Hematopoietic multipotent progenitor cell treated with erythropoietin and hydrocortisone succinate and interleukin-3 and kit ligand, for 4 days (in vitro differentiated cells): ENCODE data around the gene LEMD2.
A peak's percentile ranks its signal among the peaks of the same experiment; 100 is the strongest.

Experiments used
- DNase-seq: peaks from one replicate; pipeline ENCODE4 v3.0.0-alpha.2; 2015

The LEMD2 gene

GRCh38 chr6:33791620-33792019 is 2.7 kb upstream of the LEMD2 start:
- DNase-seq, result no peak

GRCh38 chr6:33790910-33791309 is 2.0 kb upstream of the LEMD2 start:
- DNase-seq, result no peak

DNA sequence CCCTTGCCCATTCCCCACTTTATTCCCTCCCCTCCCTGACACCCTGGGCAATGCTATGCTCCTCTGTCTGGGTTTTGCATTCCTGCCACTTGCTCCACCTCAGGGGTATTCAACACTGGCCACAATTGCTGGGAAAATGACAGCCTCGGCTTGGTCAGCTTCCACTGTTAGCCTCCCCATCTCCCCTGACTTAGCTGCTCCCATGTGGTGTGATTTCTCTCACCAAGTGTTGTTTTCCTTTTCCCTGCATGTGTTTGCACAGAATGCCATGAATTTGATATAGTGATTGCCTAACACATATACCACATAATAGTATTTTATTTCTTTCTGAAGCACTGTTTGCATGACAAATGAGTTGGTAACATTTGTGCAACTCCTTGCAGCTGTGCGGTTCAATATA is 1.4 kb upstream of the LEMD2 start:
- DNase-seq, result no peak

DNA sequence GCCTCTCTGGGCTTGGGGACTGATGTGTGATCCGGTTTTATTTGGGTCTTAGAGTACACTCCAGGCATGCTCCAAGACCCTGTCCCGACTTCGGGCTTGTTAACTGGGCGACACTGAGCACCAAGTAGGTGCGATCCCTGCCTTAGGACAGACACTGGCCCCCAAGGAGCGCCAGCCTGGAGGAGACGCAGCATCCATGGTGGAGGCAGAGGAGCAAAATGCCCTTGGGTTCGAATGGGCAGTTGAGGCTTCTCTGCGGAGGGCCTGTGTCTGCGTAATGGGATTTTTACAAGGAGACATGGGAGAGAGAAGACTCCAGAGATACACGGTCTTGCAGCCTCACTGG is 593 bp upstream of the LEMD2 start:
- DNase-seq, result no peak

DNA sequence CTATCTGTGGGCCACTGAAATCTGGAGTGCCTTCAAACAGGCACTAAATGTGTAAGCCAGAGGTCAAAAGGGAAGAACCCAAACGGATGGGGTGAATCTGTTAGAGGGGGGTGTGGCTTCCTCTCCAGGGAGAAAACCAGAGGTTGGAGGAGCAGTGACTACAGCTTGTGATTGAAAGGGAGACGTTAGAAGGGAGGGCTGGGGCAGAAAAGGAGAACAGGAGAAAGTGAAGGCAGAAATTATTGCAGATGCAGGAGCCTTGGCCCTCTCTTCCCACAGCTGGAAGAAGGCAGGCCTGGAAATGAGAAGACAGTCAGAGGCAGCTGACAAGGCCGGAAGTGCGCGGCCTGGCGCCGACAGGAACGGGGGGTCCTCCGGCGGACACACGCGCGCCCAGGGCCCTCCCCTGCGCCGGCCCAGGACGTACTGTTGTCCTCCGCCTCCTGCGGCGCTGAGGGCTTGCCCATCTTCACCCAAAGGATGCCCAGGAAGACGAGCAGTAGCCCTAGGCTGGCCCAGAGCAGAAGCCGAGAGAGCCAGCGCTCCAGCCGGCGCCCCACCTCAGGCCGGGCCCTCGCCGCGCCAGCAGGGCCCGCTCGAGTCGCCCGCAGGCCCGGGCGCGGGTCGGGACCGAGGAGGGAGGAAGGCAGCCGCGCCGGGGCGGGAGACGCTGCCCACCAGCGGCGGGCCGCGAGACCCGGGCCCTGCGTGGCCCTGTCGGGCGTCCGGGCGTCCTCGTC is 806 bp downstream of the LEMD2 start:
- peak; percentile 86 for DNase-seq

DNA sequence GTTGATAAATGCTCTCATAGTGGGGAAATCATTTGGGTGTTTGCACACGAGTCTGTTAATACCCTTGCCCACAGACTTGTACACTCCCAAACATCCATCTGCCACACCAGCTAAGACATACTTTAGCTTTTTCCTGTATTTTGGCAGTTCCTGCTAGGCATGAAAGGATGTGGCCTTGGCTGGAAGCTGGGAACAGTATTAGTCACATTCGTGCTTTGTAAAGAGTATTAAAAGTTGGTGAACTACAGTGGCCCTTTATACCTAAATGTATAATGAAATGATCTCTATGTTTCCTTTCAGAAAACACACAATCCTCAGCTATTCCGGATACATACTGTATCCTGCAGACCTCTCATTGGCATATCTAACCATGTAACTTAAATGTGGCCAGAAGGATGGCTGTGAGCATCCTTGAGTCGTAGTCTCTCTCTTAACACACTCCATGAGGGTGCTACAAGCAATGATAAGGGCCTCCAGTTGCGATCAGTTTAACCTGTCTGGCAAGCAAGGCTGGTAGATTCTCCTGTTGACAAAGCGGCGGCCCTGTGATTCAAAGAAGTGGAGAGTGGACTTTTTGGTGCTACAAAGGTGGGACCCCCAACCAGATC is 1.5 kb downstream of the LEMD2 start:
- no peak for DNase-seq

DNA sequence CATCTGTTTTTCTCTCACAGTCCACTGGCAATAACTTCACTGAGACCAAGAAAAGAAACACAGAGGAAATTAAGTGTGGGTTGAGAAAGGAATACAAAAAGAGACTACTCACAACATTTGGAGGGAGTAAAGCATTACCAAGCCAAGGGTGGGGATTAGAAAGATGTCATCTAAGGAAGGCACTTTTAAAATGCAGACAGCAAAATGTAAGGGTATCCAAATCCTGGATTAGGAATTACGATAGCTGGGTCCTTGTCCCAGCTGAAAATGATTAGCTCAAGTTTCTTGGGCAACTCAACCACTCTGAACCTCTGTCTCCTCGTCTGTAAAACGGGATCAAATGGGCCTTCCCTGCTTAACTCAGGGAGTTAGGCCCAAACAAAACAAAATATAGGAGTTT is 2.2 kb downstream of the LEMD2 start:
- no peak for DNase-seq

GRCh38 chr6:33785778-33786177 is 3.2 kb downstream of the LEMD2 start:
- DNase-seq, result no peak

DNA sequence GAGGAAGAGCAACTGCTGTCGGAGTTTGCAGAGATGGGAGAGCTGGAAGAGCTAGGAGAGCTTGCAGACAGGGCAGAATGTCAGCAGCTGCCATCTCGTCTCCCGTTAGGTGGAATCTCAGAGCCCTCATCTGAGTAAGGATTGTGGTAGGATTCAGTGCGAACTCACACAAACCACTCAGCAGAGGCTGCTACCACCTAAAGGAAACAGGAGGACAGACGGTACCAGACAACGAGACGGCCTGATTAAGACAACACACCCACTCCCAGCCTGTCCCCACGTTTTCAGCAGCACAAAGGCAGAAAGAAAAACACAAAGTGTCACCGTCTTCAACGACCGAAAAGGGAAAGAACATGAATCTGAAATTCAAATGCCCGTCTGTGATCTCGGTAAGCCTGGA is 4.1 kb downstream of the LEMD2 start:
- DNase-seq, result no peak

DNA sequence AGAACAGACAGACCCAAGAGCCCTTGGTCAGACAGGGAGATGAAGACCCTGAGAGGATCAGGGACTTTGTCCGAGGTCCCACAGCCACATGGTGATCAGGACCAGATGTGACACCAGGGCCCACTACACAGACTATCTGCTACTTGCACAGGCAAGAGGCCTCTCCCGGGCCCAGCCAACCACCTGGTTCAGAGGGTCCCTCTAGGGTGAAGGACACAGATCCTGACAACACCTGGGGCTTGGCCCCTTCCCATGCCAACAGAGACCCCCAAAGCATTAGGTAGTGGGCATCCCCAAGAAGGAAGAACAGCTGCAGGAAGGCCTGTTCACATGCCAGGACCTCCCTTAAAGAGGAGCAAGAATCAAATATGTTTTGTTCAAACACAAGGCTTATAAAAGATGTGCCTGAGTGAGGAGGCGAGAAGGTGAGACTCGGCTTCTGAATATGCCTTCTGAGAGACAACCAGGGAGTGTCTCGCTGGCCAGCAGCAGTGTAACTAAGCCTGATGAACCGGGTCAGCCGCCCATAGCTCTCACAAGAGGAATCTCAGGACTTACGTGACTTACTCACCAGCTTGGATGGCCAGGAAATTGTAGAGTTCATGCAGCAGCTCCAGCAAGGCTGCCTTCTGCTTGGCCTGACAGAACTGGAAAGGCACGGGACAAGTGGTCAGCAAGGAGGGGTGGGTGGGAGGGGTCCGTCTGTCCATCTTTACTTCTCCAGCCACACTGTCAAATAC is 5.0 kb downstream of the LEMD2 start:
- DNase-seq, result no peak

GRCh38 chr6:33782561-33782960 is 6.4 kb downstream of the LEMD2 start:
- no peak for DNase-seq

GRCh38 chr6:33781131-33781975 is 7.6 kb downstream of the LEMD2 start:
- DNase-seq, result no peak

- DNase-seq, result no peak
These were observed 9.0 kb downstream of the LEMD2 start for GRCh38 chr6:33779895-33780294.

DNA sequence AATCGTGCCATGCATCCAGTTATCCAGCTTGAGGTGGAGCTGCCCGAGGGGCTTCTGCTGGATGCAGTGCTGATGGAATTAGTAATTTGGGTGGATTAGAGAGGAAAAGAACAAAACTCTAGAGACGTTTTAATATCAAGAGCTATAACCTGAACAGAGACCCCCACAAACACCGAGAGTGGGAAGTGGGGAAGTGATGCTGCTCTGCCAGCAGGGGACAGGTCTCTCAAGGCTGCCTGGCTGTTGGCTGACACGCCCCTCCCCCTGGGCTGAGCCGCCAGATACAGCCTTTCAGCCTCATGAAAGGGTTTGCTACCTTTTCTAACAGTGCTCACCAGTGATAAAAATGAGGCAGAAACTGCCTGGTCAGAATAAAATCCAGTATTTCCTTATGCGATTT is 9.6 kb downstream of the LEMD2 start:
- peak; percentile 25 for DNase-seq

DNA sequence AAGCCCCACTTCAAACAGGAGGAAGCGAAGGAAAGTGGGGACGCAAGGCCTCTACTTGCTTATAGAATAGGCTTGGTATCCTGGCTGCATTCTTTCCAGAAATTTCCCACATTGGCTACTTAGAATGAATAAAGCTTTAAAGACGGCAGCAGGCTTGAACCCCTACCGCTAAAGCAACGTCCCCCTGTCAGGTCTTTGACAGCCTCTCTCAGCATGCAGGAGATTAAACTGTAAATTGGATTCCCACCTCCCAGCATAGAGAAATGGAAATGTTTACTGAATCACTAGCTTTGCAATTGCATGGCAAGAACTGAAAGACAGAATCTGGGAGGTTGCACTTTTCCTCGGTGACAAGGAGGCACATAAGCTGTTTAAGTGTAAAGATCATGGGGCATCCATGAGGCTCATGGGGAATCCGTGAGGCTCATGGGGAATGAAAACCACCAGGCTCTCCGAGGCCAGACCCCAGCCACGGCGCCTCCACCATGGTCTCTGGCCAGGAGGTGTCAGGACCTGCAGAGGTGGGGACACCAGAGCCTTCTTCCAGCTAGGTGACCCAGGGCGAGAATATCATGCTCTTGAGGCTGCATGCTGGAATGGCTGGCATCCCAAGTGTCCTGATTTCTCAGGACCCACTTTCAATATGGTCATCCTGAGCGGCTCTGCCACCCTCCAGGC is 10.3 kb downstream of the LEMD2 start:
- no peak for DNase-seq

- DNase-seq, result no peak
These were observed 11.2 kb downstream of the LEMD2 start for GRCh38 chr6:33777398-33778388.

- no peak for DNase-seq
These were observed 12.2 kb downstream of the LEMD2 start for GRCh38 chr6:33776764-33777163.

DNA sequence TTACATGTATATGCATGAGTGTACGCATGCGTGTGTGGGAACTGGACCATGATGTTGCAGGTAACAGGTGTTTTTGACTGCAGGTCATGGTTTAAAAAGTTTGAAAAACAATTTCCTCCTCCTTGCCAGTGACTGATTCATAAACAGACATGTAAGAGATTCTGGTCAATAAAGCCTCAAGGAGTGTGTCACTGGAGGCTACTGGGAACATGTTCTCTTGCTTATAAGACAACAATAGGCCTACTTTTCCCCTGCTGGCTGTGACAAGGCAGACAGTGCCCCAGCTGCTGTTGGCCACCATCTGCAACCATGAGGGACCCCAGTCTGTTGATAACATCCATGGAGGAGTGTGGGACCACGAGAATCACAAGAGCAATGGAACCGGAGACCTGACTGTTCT is 12.7 kb downstream of the LEMD2 start:
- no peak for DNase-seq

GRCh38 chr6:33774774-33775173 is 14.2 kb downstream of the LEMD2 start:
- no peak for DNase-seq

DNA sequence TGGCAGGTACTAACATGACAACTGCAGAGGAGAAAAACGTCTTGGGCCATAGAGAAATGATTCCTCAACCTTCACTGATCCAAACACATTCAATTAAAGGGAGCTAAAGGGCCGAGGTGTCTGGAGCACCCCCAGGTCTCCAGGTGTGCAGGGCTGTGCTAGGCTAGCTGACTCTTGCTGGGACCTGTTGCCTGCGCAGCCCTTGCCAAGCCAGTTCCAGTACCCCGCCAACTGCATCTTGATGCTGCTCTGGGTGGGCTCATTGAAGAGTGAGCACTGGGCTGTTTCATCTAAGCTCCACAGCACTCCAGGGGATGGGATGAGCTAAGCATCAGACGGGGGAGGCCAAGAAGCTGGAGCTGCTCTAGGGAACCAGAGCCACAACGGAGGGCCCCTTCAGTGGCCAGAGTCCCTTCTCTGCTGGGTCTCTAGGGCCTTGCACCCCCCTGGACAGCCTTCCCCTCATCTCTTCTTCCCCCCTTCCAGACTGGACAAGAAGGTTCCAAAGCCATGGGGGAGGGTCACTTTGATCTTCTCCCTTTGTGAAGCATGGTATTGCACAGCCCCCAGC is 15.9 kb downstream of the LEMD2 start:
- DNase-seq, result no peak
